HepG2 (cell line): ENCODE data around the gene CFL1. TPM values are rescaled to one million over a fixed set of nuclear protein-coding genes. Genes with fewer than 3 reads are reported as not detected.

ENCODE experiments used
- ATAC-seq: fragments of 200-7000 bp; cut with Tn5 transposase; 3 replicates; pipeline ENCODE4 v1.9.1; 2020; ENCODE audit warnings: mild to moderate bottlenecking, moderate library complexity
- BruUV-seq: library from RNA; stranded (reverse); fragments of 400-500 nt; replicated peaks from 2 replicates; lab custom pipeline; 2021; lab: Mats Ljungman, UMichigan
- CTCF ChIA-PET: fragments of 300-600 bp; formaldehyde crosslinking; extraction: SDS; loops from one replicate; lab custom pipeline; 2021; ENCODE audit warnings: low total read pairs, inconsistent platforms, low intra/inter-chr PET ratio; lab: Yijun Ruan, JAX
- POLR2A ChIA-PET: fragments of 350-600 bp; sonication (Branson Sonifier 250); formaldehyde crosslinking; loops from one replicate; lab custom pipeline; 2020; ENCODE audit warnings: antibody characterized with exemption, inconsistent platforms; lab: Yijun Ruan, JAX
- DNase-seq: peaks from one replicate; pipeline ENCODE4 v3.0.0-alpha.2; 2015; ENCODE audit warnings: low spot score
- FAIRE-seq: peaks from 3 replicates; lab custom pipeline; 2011; peaks lifted over from hg19 to GRCh38; lab: Jason Lieb, UNC
- H2AFZ ChIP-seq: one replicate; pipeline ENCODE4 v1.6.1; 2011; ENCODE audit warnings: low read length, inconsistent platforms
- H3K27ac ChIP-seq: fragments of 300-600 bp; 3 replicates; pipeline ENCODE4 v1.8.0; 2011; ENCODE audit warnings: mixed run types, mild to moderate bottlenecking, mixed read lengths, low read length, inconsistent platforms; ENCODE audit not compliant: insufficient read depth; ENCODE audit errors: extremely low read length
- H3K27me3 ChIP-seq, 2 experiments: fragments of 200-600 bp in 1 of 2; 2 replicates in 1 of 2; 3 replicates in 1 of 2; pipeline versions ENCODE4 v1.6.0 to v1.8.0; 2011; ENCODE audit warnings: low read length in 2 of 2, mild to moderate bottlenecking in 2 of 2, moderate library complexity in 2 of 2, inconsistent platforms in 1 of 2; ENCODE audit not compliant: insufficient read depth in 2 of 2, control insufficient read depth in 1 of 2
- H3K36me3 ChIP-seq, 2 experiments: fragments of 200-600 bp in 1 of 2; replicated peaks in 1 of 2; 2 replicates in 1 of 2; 3 replicates in 1 of 2; pipeline versions ENCODE4 v1.5.1 to v1.8.0; 2011; ENCODE audit warnings: low read length in 2 of 2, inconsistent platforms in 1 of 2; ENCODE audit not compliant: insufficient read depth in 2 of 2, control insufficient read depth in 1 of 2
- H3K4me1 ChIP-seq: 2 replicates; pipeline ENCODE4 v1.5.1; 2012; ENCODE audit warnings: low read length, inconsistent platforms; ENCODE audit not compliant: insufficient read depth
- H3K4me2 ChIP-seq: 2 replicates; pipeline ENCODE4 v1.6.0; 2011; ENCODE audit warnings: low read depth, low read length, inconsistent platforms
- H3K4me3 ChIP-seq, 3 experiments: fragments of 200-600 bp in 1 of 3; sonication (generic), shearing (Covaris generic) in 1 of 3; replicated peaks in 1 of 3; 2 replicates each; pipeline ENCODE4 v1.5.1; 2011 to 2016; ENCODE audit warnings: low read length in 3 of 3, inconsistent platforms in 2 of 3, low read depth in 2 of 3, mild to moderate bottlenecking in 2 of 3, control low read depth in 1 of 3, mixed read lengths in 1 of 3; ENCODE audit not compliant: insufficient read depth in 1 of 3
- H3K79me2 ChIP-seq: one replicate; pipeline ENCODE4 v1.6.1; 2011; ENCODE audit warnings: low read length, inconsistent platforms; ENCODE audit not compliant: insufficient read depth
- H3K9ac ChIP-seq: 2 replicates; pipeline ENCODE4 v1.6.0; 2011; ENCODE audit warnings: mild to moderate bottlenecking, low read depth, low read length, inconsistent platforms; ENCODE audit not compliant: insufficient read depth
- H3K9me3 ChIP-seq: 2 replicates; pipeline ENCODE4 v1.5.1; 2012; ENCODE audit warnings: mild to moderate bottlenecking, low read length
- H4K20me1 ChIP-seq: 2 replicates; pipeline ENCODE4 v1.6.0; 2011; ENCODE audit warnings: inconsistent platforms, mild to moderate bottlenecking, low read length, moderate library complexity; ENCODE audit not compliant: insufficient read depth
- AGO2 ChIP-seq: fragments of 200-400 bp; formaldehyde crosslinking; optimal IDR thresholded peaks from 2 replicates; pipeline ENCODE3; 2017; ENCODE audit warnings: mild to moderate bottlenecking, low read depth, low read length, moderate library complexity
- DNMT1 ChIP-seq: sonication (generic); formaldehyde crosslinking; IDR thresholded peaks from 2 replicates; pipeline ENCODE4 v1.5.1; 2020; ENCODE audit warnings: mild to moderate bottlenecking, missing genetic modification reagents
- HHEX ChIP-seq: IDR thresholded peaks from 2 replicates; pipeline ENCODE4 v1.6.1; 2016; ENCODE audit warnings: control low read depth
- RBFOX2 ChIP-seq: fragments of 200-400 bp; formaldehyde crosslinking; IDR thresholded peaks from 2 replicates; pipeline ENCODE4 v1.6.1; 2017; ENCODE audit warnings: low read depth, mild to moderate bottlenecking, low read length
- ZNF142 ChIP-seq: sonication (generic); formaldehyde crosslinking; IDR thresholded peaks from 2 replicates; pipeline ENCODE4 v1.4.0; 2020; ENCODE audit warnings: missing genetic modification reagents
- ZNF674 ChIP-seq: sonication (generic); formaldehyde crosslinking; IDR thresholded peaks from 2 replicates; pipeline ENCODE4 v1.5.0; 2020; ENCODE audit warnings: low read depth, mild to moderate bottlenecking, missing genetic modification reagents
- ZNF746 ChIP-seq: sonication (generic); formaldehyde crosslinking; IDR thresholded peaks from 2 replicates; pipeline ENCODE4 v1.8.0; 2022; ENCODE audit warnings: mild to moderate bottlenecking, missing genetic modification reagents
- ZNF768 ChIP-seq: sonication (generic); formaldehyde crosslinking; IDR thresholded peaks from 2 replicates; pipeline ENCODE4 v1.4.0; 2020; ENCODE audit warnings: missing genetic modification reagents
- WGBS: methylation state at CpG from one replicate; pipeline ENCODE4 v1.1.6; 2017; ENCODE audit warnings: low lambda C conversion rate; 5-methylcytosine and 5-hydroxymethylcytosine counted together
- in situ Hi-C: cut with HindIII; loops from 2 replicates; pipeline ENCODE4 v1.10.0; 2017; ENCODE audit warnings: low pct_unique_long_range_greater_than_20kb; ENCODE audit not compliant: extremely low pct_ligation_motif_present
- intact Hi-C: fragments of 100-400 bp; cut with micrococcal nuclease; formaldehyde crosslinking; loops from one replicate; pipeline ENCODE4 v1.10.0; 2022; ENCODE audit not compliant: unreplicated experiment
- polyA plus RNA-seq, 8 experiments: library from polyadenylated mRNA; depleted of rRNA in 3 of 8; stranded (reverse) in 7 of 8; unstranded in 1 of 8; fragments of >200 nt; fragmentation: Illumina TruSeq in 4 of 8; extraction: Trizol in 4 of 8; gene quantifications; 2 replicates each; pipeline versions ENCODE4 v1.2.1 to v1.2.3, GENCODE V29; 2011 to 2016; ENCODE audit warnings: low read depth in 4 of 8, missing spikeins in 1 of 8, mixed read lengths in 1 of 8; ENCODE audit not compliant: insufficient read depth in 1 of 8
- total RNA-seq, 5 experiments: library from RNA; depleted of rRNA; stranded (reverse); fragments of >200 nt; fragmentation: Illumina TruSeq; extraction: Trizol; gene quantifications; 2 replicates each; pipeline ENCODE4 v1.2.3, GENCODE V29; 2016; ENCODE audit warnings: low read depth in 1 of 5

Gene CFL1
- total and polyA plus RNA-seq, 2 of the 13 experiments (the other 11 are each of a cell fraction or from before 2014, with no cell fraction given) = 379 to 383 TPM

- Histone ChIP-seq H3K4me1 (peaks cover 27% of the 10 kb centered on the region), H3K27me3 (no peaks in the 10 kb centered on the region), H3K27ac (no peak overlapping the region), H3K4me3 (no peak overlapping the region), H2AFZ (no peak overlapping the region), H3K79me2 (peaks cover 2% of the 10 kb centered on the region), H3K9me3 (no peaks in the 10 kb centered on the region), H3K4me2 (no peak overlapping the region), H3K9ac (no peak overlapping the region), H4K20me1 (no peaks in the 10 kb centered on the region), H3K36me3 (peaks cover 14 to 51% of the 10 kb centered on the region in 2 experiments; a peak in 4 of 5 replicates)
- TF ChIP-seq HHEX (CRISPR knock-in tag) (no peak), AGO2 (peak; percentile 73), ZNF768 (CRISPR knock-in tag) (no peak), ZNF674 (CRISPR knock-in tag) (no peak), DNMT1 (no peak), RBFOX2 (peak; percentile 57; the same call in 1 of the 2 replicates), ZNF746 (CRISPR knock-in tag) (no peak), ZNF142 (CRISPR knock-in tag) (no peak)
- FAIRE-seq (no peak), DNase-seq (no peak), ATAC-seq (no peak)
- intact Hi-C loops (no loop called here), in situ Hi-C loops (no loop called here)
- WGBS = 95% methylated on average over 15 of the region's 21 CpGs
- BruUV-seq = no TSS peak
- CTCF ChIA-PET = no interaction called here
- POLR2A ChIA-PET = interaction anchor here (1.2 to 8.9 kb wide), 2 partner anchors 7 to 24 kb away, joined by 3 to 81 read pairs; partner anchors contain the start of genes CCDC85B, CFL1 and MUS81
Observed at GRCh38 chr11:65866509-65867283, 8.7 kb upstream of the CFL1 start.
